ENCODE results near the gene EVI5.
"Not testable (repeated sequence)": the region's sequence is repeated elsewhere in the genome, so short reads cannot be mapped to it uniquely, and the experiment has no call there.

The EVI5 gene

GRCh38 chr1:92747735-92748134, 37.2 kb downstream of the EVI5 start:
- no peak for DNase-seq

- not testable (repeated sequence) for DNase-seq
These were observed 38.7 kb downstream of the EVI5 start for GRCh38 chr1:92746255-92746654.

- DNase-seq = no peak
These were observed 41.7 kb downstream of the EVI5 start for GRCh38 chr1:92743221-92743620.

GRCh38 chr1:92739669-92740524, 45.0 kb downstream of the EVI5 start:
- DNase-seq = no peak

GRCh38 chr1:92736395-92736794, 48.5 kb downstream of the EVI5 start:
- no peak for DNase-seq

- no peak for DNase-seq
These were observed 54.4 kb downstream of the EVI5 start for GRCh38 chr1:92730476-92730875.

- no peak for DNase-seq
These were observed 56.2 kb downstream of the EVI5 start for GRCh38 chr1:92728697-92729096.

GRCh38 chr1:92723713-92724112, 61.2 kb downstream of the EVI5 start:
- DNase-seq = not testable (repeated sequence)

GRCh38 chr1:92721886-92722285, 63.0 kb downstream of the EVI5 start:
- DNase-seq = no peak

- DNase-seq = not testable (repeated sequence)
These were observed 63.8 kb downstream of the EVI5 start for GRCh38 chr1:92721157-92721556.

GRCh38 chr1:92715476-92715951, 69.4 kb downstream of the EVI5 start:
- DNase-seq = not testable (repeated sequence)

- no peak for DNase-seq
These were observed 71.0 kb downstream of the EVI5 start for GRCh38 chr1:92713939-92714338.

- no peak for DNase-seq
These were observed 73.3 kb downstream of the EVI5 start for GRCh38 chr1:92711473-92712165.

GRCh38 chr1:92709738-92710137, 75.2 kb downstream of the EVI5 start:
- DNase-seq = no peak

- DNase-seq = no peak
These were observed 76.4 kb downstream of the EVI5 start for GRCh38 chr1:92708368-92708950.

- no peak for DNase-seq
These were observed 77.2 kb downstream of the EVI5 start for GRCh38 chr1:92707709-92708108.

- no peak for DNase-seq
These were observed 77.6 kb downstream of the EVI5 start for GRCh38 chr1:92707292-92707691.

- no peak for DNase-seq
These were observed 79.5 kb downstream of the EVI5 start for GRCh38 chr1:92705446-92705845.

- DNase-seq = no peak
These were observed 83.8 kb downstream of the EVI5 start for GRCh38 chr1:92701147-92701546.

- no peak for DNase-seq
These were observed 86.0 kb downstream of the EVI5 start for GRCh38 chr1:92698932-92699331.

GRCh38 chr1:92695104-92695503, 89.8 kb downstream of the EVI5 start:
- no peak for DNase-seq

GRCh38 chr1:92691925-92692324, 93.0 kb downstream of the EVI5 start:
- DNase-seq = no peak

- no peak for DNase-seq
These were observed 94.5 kb downstream of the EVI5 start for GRCh38 chr1:92690212-92690906.
